ENCODE measurements around the gene DNAH11.

DNA sequence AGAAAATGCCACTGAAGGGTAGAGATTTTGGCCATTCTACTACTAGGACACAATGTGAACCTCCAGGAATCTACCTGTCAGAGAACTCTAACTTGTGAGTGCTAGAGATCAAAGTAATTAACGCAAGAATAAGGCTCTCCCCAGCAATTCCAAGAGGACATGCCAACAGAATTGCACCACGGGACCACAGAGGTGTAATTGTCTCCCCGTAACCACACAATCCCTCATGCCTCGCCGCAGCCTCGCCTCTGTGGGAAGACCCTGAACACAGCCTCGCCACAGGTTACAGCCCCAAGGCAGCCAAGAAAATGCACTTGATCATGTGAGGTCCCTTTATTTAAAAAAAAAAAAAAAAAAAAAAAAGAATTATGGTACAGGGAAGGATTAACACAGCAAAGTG is 373.3 kb downstream of the DNAH11 start:
- TF ChIP-seq EP300 (IDR thresholded peaks at IDR 0.05; ENCODE audit: borderline replicate concordance) (no peak), TAF1 (IDR thresholded peaks at IDR 0.05; ENCODE audit: low read depth) (no peak), YY1 (IDR thresholded peaks at IDR 0.05; ENCODE audit: low read depth) (no peak), NFIC (IDR thresholded peaks at IDR 0.05) (no peak), TEAD4 (IDR thresholded peaks at IDR 0.05) (no peak)
- TF ChIP-seq, protein P1, sequence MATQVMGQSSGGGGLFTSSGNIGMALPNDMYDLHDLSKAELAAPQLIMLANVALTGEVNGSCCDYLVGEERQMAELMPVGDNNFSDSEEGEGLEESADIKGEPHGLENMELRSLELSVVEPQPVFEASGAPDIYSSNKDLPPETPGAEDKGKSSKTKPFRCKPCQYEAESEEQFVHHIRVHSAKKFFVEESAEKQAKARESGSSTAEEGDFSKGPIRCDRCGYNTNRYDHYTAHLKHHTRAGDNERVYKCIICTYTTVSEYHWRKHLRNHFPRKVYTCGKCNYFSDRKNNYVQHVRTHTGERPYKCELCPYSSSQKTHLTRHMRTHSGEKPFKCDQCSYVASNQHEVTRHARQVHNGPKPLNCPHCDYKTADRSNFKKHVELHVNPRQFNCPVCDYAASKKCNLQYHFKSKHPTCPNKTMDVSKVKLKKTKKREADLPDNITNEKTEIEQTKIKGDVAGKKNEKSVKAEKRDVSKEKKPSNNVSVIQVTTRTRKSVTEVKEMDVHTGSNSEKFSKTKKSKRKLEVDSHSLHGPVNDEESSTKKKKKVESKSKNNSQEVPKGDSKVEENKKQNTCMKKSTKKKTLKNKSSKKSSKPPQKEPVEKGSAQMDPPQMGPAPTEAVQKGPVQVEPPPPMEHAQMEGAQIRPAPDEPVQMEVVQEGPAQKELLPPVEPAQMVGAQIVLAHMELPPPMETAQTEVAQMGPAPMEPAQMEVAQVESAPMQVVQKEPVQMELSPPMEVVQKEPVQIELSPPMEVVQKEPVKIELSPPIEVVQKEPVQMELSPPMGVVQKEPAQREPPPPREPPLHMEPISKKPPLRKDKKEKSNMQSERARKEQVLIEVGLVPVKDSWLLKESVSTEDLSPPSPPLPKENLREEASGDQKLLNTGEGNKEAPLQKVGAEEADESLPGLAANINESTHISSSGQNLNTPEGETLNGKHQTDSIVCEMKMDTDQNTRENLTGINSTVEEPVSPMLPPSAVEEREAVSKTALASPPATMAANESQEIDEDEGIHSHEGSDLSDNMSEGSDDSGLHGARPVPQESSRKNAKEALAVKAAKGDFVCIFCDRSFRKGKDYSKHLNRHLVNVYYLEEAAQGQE (IDR thresholded peaks at IDR 0.05; ENCODE audit: low read depth) = no peak
- TF ChIP-seq, protein P2, sequence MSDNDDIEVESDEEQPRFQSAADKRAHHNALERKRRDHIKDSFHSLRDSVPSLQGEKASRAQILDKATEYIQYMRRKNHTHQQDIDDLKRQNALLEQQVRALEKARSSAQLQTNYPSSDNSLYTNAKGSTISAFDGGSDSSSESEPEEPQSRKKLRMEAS (IDR thresholded peaks at IDR 0.05) = no peak

All from Ishikawa (cell line).